BLaER1 treated with 17β-estradiol and CSF1 and Interleukin-3, amounts not matched to agents 10 nM and 100 nM (cell line): Measurements from ENCODE around the gene USP47.

Experiments
- H3K27ac ChIP-seq, 11 experiments: shearing (Covaris generic); formaldehyde crosslinking; 2 replicates each; pipeline ENCODE4 v1.8.1; 2022
- H3K27me3 ChIP-seq, 11 experiments: shearing (Covaris generic); formaldehyde crosslinking; 2 replicates each; pipeline ENCODE4 v1.8.1; 2022
- H3K36me3 ChIP-seq, 11 experiments: shearing (Covaris generic); formaldehyde crosslinking; 2 replicates each; pipeline ENCODE4 v1.8.1; 2022
- H3K4me1 ChIP-seq, 10 experiments: shearing (Covaris generic); formaldehyde crosslinking; 2 replicates each; pipeline ENCODE4 v1.8.1; 2022
- H3K4me2 ChIP-seq, 11 experiments: shearing (Covaris generic); formaldehyde crosslinking; 2 replicates each; pipeline ENCODE4 v1.8.1; 2022
- H3K4me3 ChIP-seq, 10 experiments: shearing (Covaris generic); formaldehyde crosslinking; 2 replicates each; pipeline ENCODE4 v1.8.1; 2022
- H3K9ac ChIP-seq, 11 experiments: shearing (Covaris generic); formaldehyde crosslinking; 2 replicates each; pipeline ENCODE4 v1.8.1; 2022
- H3K9me3 ChIP-seq, 11 experiments: shearing (Covaris generic); formaldehyde crosslinking; replicated peaks in 1 of 11; 2 replicates each; pipeline ENCODE4 v1.8.1; 2022
- H4K20me1 ChIP-seq, 11 experiments: shearing (Covaris generic); formaldehyde crosslinking; 2 replicates each; pipeline ENCODE4 v1.8.1; 2022
- Cebpa-rat ChIP-seq, 11 experiments: shearing (Covaris generic); IDR thresholded peaks; 2 replicates each; pipeline ENCODE4 v1.8.1; 2022

USP47 gene

GRCh38 chr11:11948242-11948947, 106.6 kb downstream of the USP47 start:
- H3K36me3 ChIP-seq = peaks cover 85 to 100% (median 98%) of the 10 kb centered on the region in 11 experiments
- H4K20me1 ChIP-seq = no peaks in the 10 kb centered on the region; a peak in 1 of 22 replicates
- H3K27me3 ChIP-seq = no peaks in the 10 kb centered on the region
- TF ChIP-seq Cebpa-rat (IDR thresholded peaks at IDR 0.05) = no peak
- H3K4me3 ChIP-seq = no peak overlapping the region
- peak overlapping the region in 1 of 11 experiments; percentile 10; a peak in 1 of 22 replicates for H3K27ac ChIP-seq
- no peak overlapping the region for H3K9ac ChIP-seq
- H3K4me2 ChIP-seq = 0 out of 22 replicates have a peak overlapping the region, but pooled peaks of 1 of the 11 experiments have one; percentile 17
- peaks cover 0 to 20% (median 0%) of the 10 kb centered on the region in 10 experiments; a peak in 4 of 20 replicates for H3K4me1 ChIP-seq
- H3K9me3 ChIP-seq = no peaks in the 10 kb centered on the region

- Histone ChIP-seq H3K4me1 (peaks cover 0 to 20% (median 0%) of the 10 kb centered on the region in 10 experiments; a peak in 4 of 20 replicates), H3K9ac (no peak overlapping the region), H3K36me3 (peaks cover 85 to 100% (median 98%) of the 10 kb centered on the region in 11 experiments), H3K27ac (no peak overlapping the region), H3K4me3 (no peak overlapping the region), H3K9me3 (no peaks in the 10 kb centered on the region), H4K20me1 (no peaks in the 10 kb centered on the region; a peak in 1 of 22 replicates), H3K4me2 (no peak overlapping the region), H3K27me3 (no peaks in the 10 kb centered on the region)
- TF ChIP-seq Cebpa-rat (IDR thresholded peaks at IDR 0.05) = no peak
These were observed 107.7 kb downstream of the USP47 start for GRCh38 chr11:11949482-11949881.

DNA sequence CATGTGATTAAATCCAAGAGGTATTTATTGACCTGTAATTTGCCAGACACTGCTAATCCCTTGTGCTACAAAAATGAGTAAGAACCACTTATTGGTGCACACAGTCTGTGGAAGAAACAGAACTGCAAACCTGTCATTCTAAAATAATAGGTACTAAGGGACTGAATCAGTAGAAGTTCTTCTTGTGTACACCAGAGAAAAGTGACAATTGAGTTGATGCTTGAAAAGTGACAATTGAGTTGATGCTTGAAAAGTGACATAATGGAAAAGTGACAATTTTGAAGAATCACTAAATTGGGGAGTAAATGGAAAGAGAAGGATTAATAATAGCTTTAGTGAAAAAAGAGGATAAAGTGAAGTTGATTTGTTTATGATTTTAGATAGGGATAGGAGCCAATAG, 110.3 kb downstream of the USP47 start:
- H3K4me2 ChIP-seq = no peak overlapping the region
- peaks cover 91 to 100% (median 98%) of the 10 kb centered on the region in 11 experiments for H3K36me3 ChIP-seq
- no peaks in the 10 kb centered on the region for H3K27me3 ChIP-seq
- H3K4me1 ChIP-seq = peaks cover 0 to 20% (median 0%) of the 10 kb centered on the region in 10 experiments; a peak in 4 of 20 replicates
- TF ChIP-seq Cebpa-rat (IDR thresholded peaks at IDR 0.05) = no peak
- H4K20me1 ChIP-seq = no peaks in the 10 kb centered on the region
- H3K9me3 ChIP-seq = no peaks in the 10 kb centered on the region
- H3K4me3 ChIP-seq = no peak overlapping the region
- H3K9ac ChIP-seq = no peak overlapping the region
- no peak overlapping the region for H3K27ac ChIP-seq

DNA sequence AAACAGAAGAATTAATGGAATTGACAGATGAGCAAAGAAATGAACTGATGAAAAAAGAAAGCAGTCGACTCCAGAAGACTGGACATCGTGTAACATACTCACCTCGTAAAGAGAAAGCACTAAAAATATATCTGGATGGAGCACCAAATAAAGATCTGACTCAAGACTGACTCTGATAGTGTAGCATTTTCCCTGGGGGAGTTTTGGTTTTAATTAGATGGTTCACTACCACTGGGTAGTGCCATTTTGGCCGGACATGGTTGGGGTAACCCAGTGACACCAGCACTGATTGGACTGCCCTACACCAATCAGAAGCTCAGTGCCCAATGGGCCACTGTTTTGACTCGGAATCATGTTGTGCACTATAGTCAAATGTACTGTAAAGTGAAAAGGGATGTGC, 114.2 kb downstream of the USP47 start:
- H4K20me1 ChIP-seq = no peaks in the 10 kb centered on the region; a peak in 1 of 22 replicates
- H3K4me2 ChIP-seq = no peak overlapping the region
- H3K4me3 ChIP-seq = no peak overlapping the region
- no peaks in the 10 kb centered on the region for H3K27me3 ChIP-seq
- H3K9me3 ChIP-seq = no peaks in the 10 kb centered on the region
- no peak overlapping the region for H3K9ac ChIP-seq
- TF ChIP-seq Cebpa-rat (IDR thresholded peaks at IDR 0.05) = no peak
- no peak overlapping the region for H3K27ac ChIP-seq
- peaks cover 71 to 88% (median 77%) of the 10 kb centered on the region in 11 experiments for H3K36me3 ChIP-seq
- peaks cover 5 to 17% (median 14%) of the 10 kb centered on the region in 10 experiments; a peak in 17 of 20 replicates for H3K4me1 ChIP-seq

DNA sequence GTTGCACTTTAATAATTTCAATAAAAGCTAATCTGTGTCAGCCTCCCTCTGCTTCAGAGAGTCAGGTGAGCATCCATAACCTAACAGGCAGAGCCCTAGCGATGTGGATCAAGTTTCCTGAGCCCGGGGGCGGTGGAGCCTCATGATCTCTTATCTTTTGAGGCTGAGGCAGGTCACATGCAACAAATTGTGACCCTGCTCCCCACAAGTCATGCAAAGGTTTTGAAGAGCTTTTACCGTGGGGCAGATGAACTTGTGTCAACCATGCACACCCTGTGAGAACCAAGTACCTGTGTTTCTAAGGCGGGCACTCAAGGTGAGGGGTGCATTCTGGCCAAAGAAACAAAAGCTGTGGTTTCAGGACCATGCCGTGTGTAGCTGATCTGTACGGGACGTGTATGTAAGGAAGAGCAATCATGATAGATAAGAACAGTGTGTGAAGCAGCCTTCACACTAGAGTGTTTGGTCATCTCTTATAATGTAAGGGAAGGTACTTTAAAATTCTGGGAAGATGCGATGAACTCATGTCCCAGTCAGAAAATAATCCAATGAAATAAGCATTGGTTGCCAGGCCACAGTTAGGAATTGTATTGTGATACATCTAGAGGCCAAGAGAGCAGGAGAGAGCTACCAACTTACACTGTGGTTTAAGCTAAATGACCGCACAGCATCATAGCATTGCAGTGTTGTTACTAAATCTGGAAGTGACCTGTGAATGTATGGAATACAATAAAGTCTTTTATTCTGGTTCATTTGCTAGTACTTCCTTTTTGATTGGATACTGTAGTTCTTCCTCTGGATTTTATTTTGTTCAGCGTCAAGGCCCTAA, 116.8 kb downstream of the USP47 start:
- Histone ChIP-seq H3K9ac (no peak overlapping the region), H3K4me1 (peaks cover 5 to 22% (median 14%) of the 10 kb centered on the region in 10 experiments; a peak in 17 of 20 replicates), H3K27ac (no peak overlapping the region), H3K4me2 (no peak overlapping the region), H3K9me3 (peaks cover 0 to 8% (median 0%) of the 10 kb centered on the region in 11 experiments; a peak in 1 of 22 replicates), H3K4me3 (no peak overlapping the region), H3K27me3 (no peaks in the 10 kb centered on the region), H4K20me1 (no peaks in the 10 kb centered on the region; a peak in 2 of 22 replicates), H3K36me3 (peaks cover 45 to 61% (median 51%) of the 10 kb centered on the region in 11 experiments)
- TF ChIP-seq Cebpa-rat (IDR thresholded peaks at IDR 0.05) = no peak

- peaks cover 35 to 52% (median 41%) of the 10 kb centered on the region in 11 experiments for H3K36me3 ChIP-seq
- no peaks in the 10 kb centered on the region for H3K27me3 ChIP-seq
- no peak overlapping the region for H3K27ac ChIP-seq
- H3K4me3 ChIP-seq = no peak overlapping the region
- peak overlapping the region in 3 of 11 experiments; percentile 29 to 62 (median 57); a peak in 4 of 22 replicates for H3K4me2 ChIP-seq
- no peak overlapping the region for H3K9ac ChIP-seq
- H3K4me1 ChIP-seq = peaks cover 5 to 22% (median 14%) of the 10 kb centered on the region in 10 experiments; a peak in 17 of 20 replicates
- TF ChIP-seq Cebpa-rat (IDR thresholded peaks at IDR 0.05) = no peak
- H3K9me3 ChIP-seq = peaks cover 0 to 8% (median 0%) of the 10 kb centered on the region in 11 experiments; a peak in 1 of 22 replicates
- H4K20me1 ChIP-seq = no peaks in the 10 kb centered on the region; a peak in 3 of 22 replicates
These were observed 117.8 kb downstream of the USP47 start for GRCh38 chr11:11959601-11960000.

DNA sequence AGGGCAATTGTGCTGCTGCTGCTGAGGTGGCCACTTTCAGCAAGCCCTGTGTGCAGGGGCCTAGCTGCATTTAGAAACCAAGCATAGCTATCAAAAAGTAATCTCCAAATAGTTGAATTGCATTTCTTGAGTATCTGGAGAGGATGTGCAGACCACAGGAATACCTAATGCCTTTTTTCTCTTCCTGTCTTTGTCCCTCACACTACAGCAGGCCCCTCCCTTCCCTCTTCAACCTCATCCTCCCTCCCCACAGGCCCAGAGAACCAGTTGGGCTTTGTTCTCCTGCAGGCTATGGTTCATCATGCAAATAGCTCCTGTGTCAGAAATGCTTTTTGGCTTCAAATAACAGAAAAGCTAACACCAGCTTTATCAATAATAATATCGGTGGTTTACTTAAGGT, 118.9 kb downstream of the USP47 start:
- Histone ChIP-seq H3K27me3 (no peaks in the 10 kb centered on the region), H3K9me3 (peaks cover 0 to 8% (median 0%) of the 10 kb centered on the region in 11 experiments; a peak in 1 of 22 replicates), H3K4me1 (peaks cover 5 to 22% (median 14%) of the 10 kb centered on the region in 10 experiments; a peak in 17 of 20 replicates), H3K4me2 (peak overlapping the region in 8 of 11 experiments; percentile 20 to 62 (median 44); a peak in 16 of 22 replicates), H4K20me1 (no peaks in the 10 kb centered on the region; a peak in 3 of 22 replicates), H3K9ac (no peak overlapping the region), H3K27ac (no peak overlapping the region), H3K36me3 (peaks cover 25 to 41% (median 30%) of the 10 kb centered on the region in 11 experiments), H3K4me3 (no peak overlapping the region)
- TF ChIP-seq Cebpa-rat (IDR thresholded peaks at IDR 0.05) = no peak

DNA sequence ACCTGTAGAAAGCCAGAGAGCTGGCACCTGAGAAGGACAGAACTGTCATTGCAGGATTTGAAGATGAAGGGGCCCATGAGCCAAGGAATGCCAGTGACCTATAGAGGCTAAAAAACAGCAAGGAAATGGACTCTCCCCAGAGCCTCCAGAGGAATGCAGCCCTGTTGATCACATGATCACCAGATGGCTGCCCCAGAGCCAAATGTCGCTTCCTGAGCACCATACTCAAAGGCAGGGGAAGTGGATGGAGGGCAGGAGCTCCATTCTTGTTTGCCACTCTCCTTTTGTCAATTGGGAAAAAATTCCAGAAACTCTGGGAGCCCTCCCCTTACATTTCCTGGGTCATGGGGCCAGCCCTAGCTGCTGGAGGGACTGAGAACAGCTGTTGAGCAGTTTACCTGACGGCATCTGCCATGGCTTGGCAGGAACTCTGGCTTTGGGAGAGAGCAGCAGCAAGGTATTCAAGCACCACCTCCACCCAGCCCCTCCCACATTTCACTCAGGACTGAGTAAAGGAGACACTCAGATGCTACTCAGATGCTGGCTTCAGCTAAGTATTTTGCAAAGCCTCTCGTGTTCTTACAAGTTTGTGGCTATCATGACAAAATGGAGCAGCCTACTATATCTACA, 119.7 kb downstream of the USP47 start:
- H3K9me3 ChIP-seq = peaks cover 0 to 8% (median 0%) of the 10 kb centered on the region in 11 experiments; a peak in 1 of 22 replicates
- 0 out of 22 replicates have a peak overlapping the region, but pooled peaks of 1 of the 11 experiments have one; percentile 36 for H3K4me2 ChIP-seq
- TF ChIP-seq Cebpa-rat (IDR thresholded peaks at IDR 0.05) = no peak
- peaks cover 5 to 22% (median 14%) of the 10 kb centered on the region in 10 experiments; a peak in 17 of 20 replicates for H3K4me1 ChIP-seq
- no peak overlapping the region for H3K27ac ChIP-seq
- H4K20me1 ChIP-seq = no peaks in the 10 kb centered on the region; a peak in 3 of 22 replicates
- H3K36me3 ChIP-seq = peaks cover 16 to 32% (median 22%) of the 10 kb centered on the region in 11 experiments
- no peak overlapping the region for H3K4me3 ChIP-seq
- no peak overlapping the region for H3K9ac ChIP-seq
- no peaks in the 10 kb centered on the region for H3K27me3 ChIP-seq
